Skeletal muscle satellite cell (primary cell): ENCODE data around the gene TM4SF1.
"Not testable (repeated sequence)": the region's sequence is repeated elsewhere in the genome, so short reads cannot be mapped to it uniquely, and the experiment has no call there.

Experiments
- H3K27me3 ChIP-seq: 2 replicates; pipeline ENCODE4 v1.7.0; 2013; ENCODE audit warnings: low read length; ENCODE audit not compliant: control insufficient read depth, insufficient read depth
- H3K36me3 ChIP-seq: 2 replicates; pipeline ENCODE4 v1.7.0; 2013; ENCODE audit warnings: mild to moderate bottlenecking, control low read depth, low read length; ENCODE audit not compliant: insufficient read depth
- H3K4me1 ChIP-seq: 2 replicates; pipeline ENCODE4 v1.7.0; 2013; ENCODE audit warnings: low read length; ENCODE audit not compliant: control insufficient read depth, insufficient read depth
- H3K4me2 ChIP-seq: 2 replicates; pipeline ENCODE4 v1.7.0; 2013; ENCODE audit warnings: mild to moderate bottlenecking, low read length
- H3K4me3 ChIP-seq: 2 replicates; pipeline ENCODE4 v1.7.0; 2013; ENCODE audit warnings: low read length
- H3K9ac ChIP-seq: 2 replicates; pipeline ENCODE4 v1.7.0; 2013; ENCODE audit warnings: mild to moderate bottlenecking, low read depth, low read length, moderate library complexity
- H3K9me3 ChIP-seq: replicated peaks from 2 replicates; pipeline ENCODE4 v1.7.0; 2013; ENCODE audit warnings: mild to moderate bottlenecking, control low read depth, low read length

TM4SF1 gene

GRCh38 chr3:149382518-149382917 lies 5.1 kb upstream of the TM4SF1 start:
- no peaks in the 10 kb centered on the region for H3K9me3 ChIP-seq

GRCh38 chr3:149382101-149382467 lies 4.6 kb upstream of the TM4SF1 start:
- Histone ChIP-seq H3K36me3 (no peaks in the 10 kb centered on the region), H3K9me3 (no peaks in the 10 kb centered on the region), H3K9ac (peak overlapping the region; percentile 78), H3K27me3 (no peaks in the 10 kb centered on the region), H3K4me3 (peak overlapping the region; percentile 15), H3K4me2 (peak overlapping the region; percentile 38), H3K4me1 (peaks cover 64% of the 10 kb centered on the region)

More at GRCh38 chr3:149382518-149382917, 5.1 kb upstream of the TM4SF1 start:
- H3K9ac ChIP-seq, result peak overlapping the region; percentile 61
- peak overlapping the region; percentile 15 for H3K4me3 ChIP-seq
- peak overlapping the region; percentile 31 for H3K4me2 ChIP-seq
- peaks cover 64% of the 10 kb centered on the region for H3K4me1 ChIP-seq
- no peaks in the 10 kb centered on the region for H3K27me3 ChIP-seq
- no peaks in the 10 kb centered on the region for H3K36me3 ChIP-seq

- peak overlapping the region; percentile 78 for H3K9ac ChIP-seq
- H3K36me3 ChIP-seq, result no peaks in the 10 kb centered on the region
- H3K4me2 ChIP-seq, result peak overlapping the region; percentile 38
- no peaks in the 10 kb centered on the region for H3K27me3 ChIP-seq
- no peaks in the 10 kb centered on the region for H3K9me3 ChIP-seq
- H3K4me1 ChIP-seq, result peaks cover 60% of the 10 kb centered on the region
- H3K4me3 ChIP-seq, result no peak overlapping the region
Observed at GRCh38 chr3:149381173-149382100, 4.0 kb upstream of the TM4SF1 start.

- not testable (repeated sequence) for H3K4me2 ChIP-seq, H3K9ac ChIP-seq
Observed at GRCh38 chr3:149380220-149380619, 2.8 kb upstream of the TM4SF1 start.

GRCh38 chr3:149378478-149379309 lies 1.2 kb upstream of the TM4SF1 start:
- Histone ChIP-seq H3K4me2 (no peak overlapping the region), H3K9me3 (no peaks in the 10 kb centered on the region), H3K4me1 (peaks cover 59% of the 10 kb centered on the region), H3K4me3 (no peak overlapping the region), H3K36me3 (peaks cover 12% of the 10 kb centered on the region), H3K27me3 (no peaks in the 10 kb centered on the region), H3K9ac (peak overlapping the region; percentile 64)

More at GRCh38 chr3:149380220-149380619, 2.8 kb upstream of the TM4SF1 start:
- not testable (repeated sequence) for H3K27me3 ChIP-seq, H3K36me3 ChIP-seq, H3K4me3 ChIP-seq, H3K9me3 ChIP-seq
- peaks cover 55% of the 10 kb centered on the region for H3K4me1 ChIP-seq

GRCh38 chr3:149376718-149377407 lies 586 bp downstream of the TM4SF1 start:
- peaks cover 64% of the 10 kb centered on the region for H3K4me1 ChIP-seq
- H3K27me3 ChIP-seq, result no peaks in the 10 kb centered on the region
- H3K9ac ChIP-seq, result peak overlapping the region; percentile 88
- H3K4me2 ChIP-seq, result peak overlapping the region; percentile 78
- no peaks in the 10 kb centered on the region for H3K9me3 ChIP-seq
- H3K36me3 ChIP-seq, result peaks cover 23% of the 10 kb centered on the region
- H3K4me3 ChIP-seq, result peak overlapping the region; percentile 70

- Histone ChIP-seq H3K27me3 (no peaks in the 10 kb centered on the region), H3K9me3 (no peaks in the 10 kb centered on the region), H3K4me1 (peaks cover 69% of the 10 kb centered on the region), H3K36me3 (peaks cover 31% of the 10 kb centered on the region), H3K4me3 (peak overlapping the region; percentile 70), H3K9ac (peak overlapping the region; percentile 88), H3K4me2 (peak overlapping the region; percentile 78)
Observed at GRCh38 chr3:149375501-149376196, 1.8 kb downstream of the TM4SF1 start.

- H3K9ac ChIP-seq, result peak overlapping the region; percentile 88
- peak overlapping the region; percentile 70 for H3K4me3 ChIP-seq
Observed at GRCh38 chr3:149374793-149375500, 2.5 kb downstream of the TM4SF1 start.

GRCh38 chr3:149374391-149374790 lies 3.1 kb downstream of the TM4SF1 start:
- Histone ChIP-seq H3K4me3 (peak overlapping the region; percentile 6), H3K36me3 (peaks cover 43% of the 10 kb centered on the region), H3K9ac (peak overlapping the region; percentile 88), H3K27me3 (no peaks in the 10 kb centered on the region), H3K4me2 (peak overlapping the region; percentile 78), H3K9me3 (no peaks in the 10 kb centered on the region), H3K4me1 (peaks cover 78% of the 10 kb centered on the region)

More at GRCh38 chr3:149374793-149375500, 2.5 kb downstream of the TM4SF1 start:
- peaks cover 38% of the 10 kb centered on the region for H3K36me3 ChIP-seq
- no peaks in the 10 kb centered on the region for H3K9me3 ChIP-seq
- peaks cover 76% of the 10 kb centered on the region for H3K4me1 ChIP-seq
- peak overlapping the region; percentile 78 for H3K4me2 ChIP-seq
- H3K27me3 ChIP-seq, result no peaks in the 10 kb centered on the region
